ENCODE data around the gene ZNF581.

The ZNF581 gene

DNA sequence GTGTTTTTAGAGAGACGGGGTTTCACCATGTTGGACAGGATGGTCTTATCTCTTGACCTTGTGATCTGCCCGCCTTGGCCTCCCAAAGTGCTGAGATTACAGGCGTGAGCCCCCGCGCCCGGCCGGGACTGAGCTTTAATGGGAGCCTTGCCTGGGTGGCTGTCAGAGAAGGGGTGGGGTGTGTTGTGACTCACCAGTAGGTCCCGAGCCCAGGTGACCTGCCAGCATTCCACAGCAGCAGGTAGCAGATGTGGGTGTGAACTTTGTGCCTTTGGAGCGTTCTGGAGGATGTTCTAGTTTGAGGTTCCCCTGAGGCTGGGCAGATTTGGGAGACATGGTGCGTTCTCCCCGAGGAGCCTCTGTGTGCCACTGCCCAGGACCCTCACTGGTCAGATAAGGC, 24.5 kb downstream of the ZNF581 start:
- Histone ChIP-seq H3K4me3 (ENCODE audit: low read depth, low read length) (no peak overlapping the region), H3K27ac (ENCODE audit: extremely low read depth, low read depth, low read length) (no peak overlapping the region), H3K4me1 (ENCODE audit: control insufficient read depth, insufficient read depth, low read length) (peaks cover 8% of the 10 kb centered on the region), H3K36me3 (ENCODE audit: control insufficient read depth in 2 of 2, insufficient read depth in 1 of 2, low read length in 2 of 2) (peaks cover 49 to 86% of the 10 kb centered on the region in 2 experiments), H3K9me3 (ENCODE audit: control insufficient read depth, insufficient read depth, low read depth, low read length) (no peaks in the 10 kb centered on the region)
- ChIA-PET CTCF (interaction anchor here (0.6 to 1.0 kb wide), 2 partner anchors 14 to 20 kb away, joined by 4 to 5 read pairs; partner anchors contain the start of gene CCDC106), POLR2A (interaction anchor here (2.7 to 3.0 kb wide), 2 partner anchors 11 to 13 kb away, joined by 10 to 12 read pairs; partner anchors contain the start of gene U2AF2)
- no peak for TF ChIP-seq EGR2 (tag by site-specific recombination; IDR thresholded peaks at IDR 0.05; ENCODE audit: low read depth)
- TF ChIP-seq ZNF223 (tag by site-specific recombination; IDR thresholded peaks at IDR 0.05), result no peak
- TF ChIP-seq HOXD13 (CRISPR knock-in tag; IDR thresholded peaks at IDR 0.05; ENCODE audit: borderline replicate concordance), result 0 out of 2 replicates have a peak, but pooled peaks have one; percentile 11
- TF ChIP-seq, protein P1, sequence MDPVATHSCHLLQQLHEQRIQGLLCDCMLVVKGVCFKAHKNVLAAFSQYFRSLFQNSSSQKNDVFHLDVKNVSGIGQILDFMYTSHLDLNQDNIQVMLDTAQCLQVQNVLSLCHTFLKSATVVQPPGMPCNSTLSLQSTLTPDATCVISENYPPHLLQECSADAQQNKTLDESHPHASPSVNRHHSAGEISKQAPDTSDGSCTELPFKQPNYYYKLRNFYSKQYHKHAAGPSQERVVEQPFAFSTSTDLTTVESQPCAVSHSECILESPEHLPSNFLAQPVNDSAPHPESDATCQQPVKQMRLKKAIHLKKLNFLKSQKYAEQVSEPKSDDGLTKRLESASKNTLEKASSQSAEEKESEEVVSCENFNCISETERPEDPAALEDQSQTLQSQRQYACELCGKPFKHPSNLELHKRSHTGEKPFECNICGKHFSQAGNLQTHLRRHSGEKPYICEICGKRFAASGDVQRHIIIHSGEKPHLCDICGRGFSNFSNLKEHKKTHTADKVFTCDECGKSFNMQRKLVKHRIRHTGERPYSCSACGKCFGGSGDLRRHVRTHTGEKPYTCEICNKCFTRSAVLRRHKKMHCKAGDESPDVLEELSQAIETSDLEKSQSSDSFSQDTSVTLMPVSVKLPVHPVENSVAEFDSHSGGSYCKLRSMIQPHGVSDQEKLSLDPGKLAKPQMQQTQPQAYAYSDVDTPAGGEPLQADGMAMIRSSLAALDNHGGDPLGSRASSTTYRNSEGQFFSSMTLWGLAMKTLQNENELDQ (tag by site-specific recombination; IDR thresholded peaks at IDR 0.05; ENCODE audit: low read depth), result no peak
- TF ChIP-seq ZNF274 (IDR thresholded peaks at IDR 0.05; ENCODE audit: low read length), result no peak
- TF ChIP-seq ZNF274 (tag by site-specific recombination; IDR thresholded peaks at IDR 0.05; ENCODE audit: borderline replicate concordance), result no peak
- no peak for TF ChIP-seq ZBTB20 (tag by site-specific recombination; IDR thresholded peaks at IDR 0.05)
- no peak for TF ChIP-seq ZNF747 (tag by site-specific recombination; IDR thresholded peaks at IDR 0.05)
- TF ChIP-seq ZNF791 (tag by site-specific recombination; IDR thresholded peaks at IDR 0.05), result no peak
- TF ChIP-seq ZNF138 (tag by site-specific recombination; IDR thresholded peaks at IDR 0.05; ENCODE audit: borderline replicate concordance), result no peak
- TF ChIP-seq, protein P2, sequence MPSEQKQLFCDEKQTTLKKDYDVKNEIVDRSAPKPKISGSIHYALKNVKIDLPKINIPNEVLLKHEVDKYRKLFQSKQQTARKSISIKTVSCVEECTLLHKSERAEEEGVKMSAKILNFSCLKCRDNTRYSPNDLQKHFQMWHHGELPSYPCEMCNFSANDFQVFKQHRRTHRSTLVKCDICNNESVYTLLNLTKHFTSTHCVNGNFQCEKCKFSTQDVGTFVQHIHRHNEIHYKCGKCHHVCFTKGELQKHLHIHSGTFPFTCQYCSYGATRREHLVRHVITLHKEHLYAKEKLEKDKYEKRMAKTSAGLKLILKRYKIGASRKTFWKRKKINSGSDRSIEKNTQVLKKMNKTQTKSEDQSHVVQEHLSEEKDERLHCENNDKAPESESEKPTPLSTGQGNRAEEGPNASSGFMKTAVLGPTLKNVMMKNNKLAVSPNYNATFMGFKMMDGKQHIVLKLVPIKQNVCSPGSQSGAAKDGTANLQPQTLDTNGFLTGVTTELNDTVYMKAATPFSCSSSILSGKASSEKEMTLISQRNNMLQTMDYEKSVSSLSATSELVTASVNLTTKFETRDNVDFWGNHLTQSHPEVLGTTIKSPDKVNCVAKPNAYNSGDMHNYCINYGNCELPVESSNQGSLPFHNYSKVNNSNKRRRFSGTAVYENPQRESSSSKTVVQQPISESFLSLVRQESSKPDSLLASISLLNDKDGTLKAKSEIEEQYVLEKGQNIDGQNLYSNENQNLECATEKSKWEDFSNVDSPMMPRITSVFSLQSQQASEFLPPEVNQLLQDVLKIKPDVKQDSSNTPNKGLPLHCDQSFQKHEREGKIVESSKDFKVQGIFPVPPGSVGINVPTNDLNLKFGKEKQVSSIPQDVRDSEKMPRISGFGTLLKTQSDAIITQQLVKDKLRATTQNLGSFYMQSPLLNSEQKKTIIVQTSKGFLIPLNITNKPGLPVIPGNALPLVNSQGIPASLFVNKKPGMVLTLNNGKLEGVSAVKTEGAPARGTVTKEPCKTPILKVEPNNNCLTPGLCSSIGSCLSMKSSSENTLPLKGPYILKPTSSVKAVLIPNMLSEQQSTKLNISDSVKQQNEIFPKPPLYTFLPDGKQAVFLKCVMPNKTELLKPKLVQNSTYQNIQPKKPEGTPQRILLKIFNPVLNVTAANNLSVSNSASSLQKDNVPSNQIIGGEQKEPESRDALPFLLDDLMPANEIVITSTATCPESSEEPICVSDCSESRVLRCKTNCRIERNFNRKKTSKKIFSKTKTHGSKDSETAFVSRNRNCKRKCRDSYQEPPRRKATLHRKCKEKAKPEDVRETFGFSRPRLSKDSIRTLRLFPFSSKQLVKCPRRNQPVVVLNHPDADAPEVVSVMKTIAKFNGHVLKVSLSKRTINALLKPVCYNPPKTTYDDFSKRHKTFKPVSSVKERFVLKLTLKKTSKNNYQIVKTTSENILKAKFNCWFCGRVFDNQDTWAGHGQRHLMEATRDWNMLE (tag by site-specific recombination; conservative IDR thresholded peaks at IDR 0.05; ENCODE audit: low read depth), result no peak
- TF ChIP-seq ZNF174 (tag by site-specific recombination; IDR thresholded peaks at IDR 0.05), result no peak
- TF ChIP-seq BCL11A (tag by site-specific recombination; IDR thresholded peaks at IDR 0.05; ENCODE audit: low read depth), result 0 out of 2 replicates have a peak, but pooled peaks have one; percentile 30

DNA sequence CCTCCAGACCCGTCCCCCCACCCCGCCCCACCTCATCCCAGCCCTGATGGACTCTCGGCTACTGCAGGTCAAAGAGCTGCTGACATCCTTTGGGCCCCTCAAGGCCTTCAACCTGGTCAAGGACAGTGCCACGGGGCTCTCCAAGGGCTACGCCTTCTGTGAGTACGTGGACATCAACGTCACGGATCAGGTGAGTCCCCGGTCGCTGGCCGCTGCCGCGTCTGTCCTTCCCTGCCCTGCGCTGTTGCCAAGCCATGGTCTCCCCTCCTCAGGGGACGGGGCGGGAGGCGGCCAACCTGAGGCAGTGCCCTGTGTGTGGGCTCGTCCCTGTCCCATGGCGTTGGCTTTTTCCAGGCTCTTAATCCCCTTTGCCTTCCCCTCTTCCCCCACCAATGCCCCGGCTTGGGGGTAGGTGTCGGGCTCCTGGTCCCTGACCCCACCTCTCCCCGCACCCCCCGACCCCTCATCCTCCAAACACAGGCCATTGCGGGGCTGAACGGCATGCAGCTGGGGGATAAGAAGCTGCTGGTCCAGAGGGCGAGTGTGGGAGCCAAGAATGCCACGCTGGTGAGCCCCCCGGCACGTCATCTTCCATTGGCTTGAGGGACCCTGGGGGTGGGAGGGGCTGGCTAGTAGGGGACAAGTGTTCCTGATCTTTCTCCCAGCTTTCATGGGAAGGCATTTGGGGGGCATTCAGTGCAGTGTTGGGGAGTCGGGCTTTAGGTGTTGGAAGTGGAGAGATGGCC, 25.3 kb downstream of the ZNF581 start:
- CTCF ChIA-PET, result interaction anchor here (1.0 kb wide), 1 partner anchor 21 kb away, joined by 4 read pairs; the partner anchor contains the start of gene CCDC106

More for the DNA sequence above, 25.3 kb downstream of the ZNF581 start:
- Histone ChIP-seq H3K4me1 (ENCODE audit: control insufficient read depth, insufficient read depth, low read length) (peaks cover 12% of the 10 kb centered on the region), H3K36me3 (ENCODE audit: control insufficient read depth in 2 of 2, insufficient read depth in 1 of 2, low read length in 2 of 2) (peaks cover 41 to 83% of the 10 kb centered on the region in 2 experiments), H3K27ac (ENCODE audit: extremely low read depth, low read depth, low read length) (no peak overlapping the region), H3K9me3 (ENCODE audit: control insufficient read depth, insufficient read depth, low read depth, low read length) (no peaks in the 10 kb centered on the region), H3K4me3 (ENCODE audit: low read depth, low read length) (no peak overlapping the region)
- TF ChIP-seq, protein P1 (tag by site-specific recombination; IDR thresholded peaks at IDR 0.05; ENCODE audit: low read depth), result no peak
- TF ChIP-seq GLIS2 (tag by site-specific recombination; IDR thresholded peaks at IDR 0.05), result peak; percentile 38; the same call in 1 of the 2 replicates
- POLR2A ChIA-PET, result no interaction called here
